H4 (cell line): ENCODE data around the gene FERMT2. TPM values are rescaled to one million over a fixed set of nuclear protein-coding genes. Genes with fewer than 3 reads are reported as not detected.

Experiments used
- DNase-seq: peaks from one replicate; pipeline ENCODE4 v3.0.0-alpha.2; 2015; ENCODE audit warnings: low spot score
- total RNA-seq: library from RNA; depleted of rRNA; stranded (reverse); fragments of >200 nt; shearing (Covaris generic); gene quantifications from 2 replicates; pipeline ENCODE4 v1.2.3, GENCODE V29; 2014; rRNA removed

The FERMT2 gene
- total RNA-seq, 1 experiment from 2014 or later: 53.5 TPM

DNA sequence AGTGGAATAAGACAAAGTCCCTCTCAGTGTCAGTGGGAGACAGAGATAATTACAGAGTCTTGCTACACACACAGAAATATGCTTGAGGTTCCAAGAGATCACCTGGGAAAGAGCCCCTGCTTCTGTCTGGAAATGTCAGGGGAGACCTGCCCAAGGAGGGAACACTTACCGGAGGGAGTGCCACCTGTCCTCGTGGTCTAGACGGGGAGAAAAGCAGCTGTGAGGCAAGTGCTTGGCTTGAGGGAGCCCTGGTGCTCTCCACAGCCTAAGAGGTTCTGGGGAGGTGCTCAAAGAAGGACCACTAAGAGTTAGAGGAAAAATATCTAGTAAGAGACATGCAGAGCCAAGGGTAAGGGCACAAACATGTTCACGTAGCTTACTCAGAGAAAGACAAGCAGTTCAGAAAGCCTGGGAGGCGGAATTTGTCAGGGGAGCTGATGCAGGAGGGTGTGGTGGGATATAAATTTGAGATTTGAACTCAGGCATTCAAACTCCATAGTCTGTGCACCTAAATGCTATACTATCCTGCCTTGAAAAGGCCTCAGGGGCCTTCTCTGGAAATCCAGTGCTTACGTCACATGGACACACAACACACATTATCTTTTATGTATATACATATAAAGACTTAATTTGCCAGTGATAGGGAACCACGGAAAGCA, 121.2 kb downstream of the FERMT2 start:
- no peak for DNase-seq

DNA sequence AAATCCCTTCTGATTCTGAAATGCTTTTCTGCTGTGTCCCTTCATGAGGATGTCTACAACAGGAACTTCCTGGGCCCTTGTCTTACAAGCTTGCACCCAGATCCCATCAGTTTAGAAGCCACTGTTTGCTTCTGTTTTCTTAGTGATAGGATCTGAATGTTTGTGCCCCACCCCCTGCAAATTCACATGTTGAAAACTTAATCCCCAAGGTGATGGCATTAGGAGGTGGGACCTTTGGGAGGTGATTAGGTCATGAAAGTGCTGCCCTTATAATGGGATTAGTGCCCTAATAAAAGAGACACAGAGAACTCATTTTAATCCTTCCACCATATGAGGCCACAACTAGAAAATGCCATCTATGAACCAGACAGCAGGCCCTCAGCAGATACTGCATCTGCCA, 123.4 kb downstream of the FERMT2 start:
- no peak for DNase-seq

DNA sequence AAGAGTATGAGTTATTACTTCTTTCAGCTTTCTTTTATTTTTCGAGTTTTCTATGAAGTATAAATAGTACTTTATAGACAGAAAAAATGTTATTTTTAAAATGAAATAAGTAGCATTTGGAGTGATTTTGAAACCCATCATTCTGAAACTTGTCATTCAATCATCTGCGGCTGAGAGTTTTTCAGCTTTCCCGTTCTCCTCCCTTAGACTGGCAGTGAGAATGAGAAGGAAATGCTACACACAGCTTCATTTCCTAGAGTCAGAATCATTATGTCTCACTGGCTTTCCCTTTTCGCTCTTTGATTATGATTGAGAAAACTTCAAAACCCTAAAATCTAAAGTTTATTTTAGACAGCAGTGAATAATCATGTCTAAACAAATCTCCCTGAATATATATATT, 125.8 kb downstream of the FERMT2 start:
- DNase-seq: no peak

DNA sequence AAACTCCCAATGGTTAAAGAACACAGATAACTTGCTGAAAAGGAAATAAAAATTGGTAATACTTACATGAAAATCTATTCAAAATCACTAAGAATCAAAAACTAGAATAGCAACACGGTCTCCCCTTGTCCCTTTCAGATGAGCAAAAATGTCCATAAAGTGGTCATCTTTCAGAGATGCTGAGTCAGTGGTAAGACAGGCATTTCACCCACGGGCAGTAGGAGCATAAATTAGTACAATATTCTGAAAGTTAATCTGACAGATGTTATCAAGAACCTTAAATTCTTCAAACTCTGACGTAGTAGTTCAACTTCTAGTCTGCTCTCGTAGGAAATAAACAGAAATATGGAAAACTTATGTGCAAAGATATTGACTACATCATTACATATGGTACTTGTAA, 126.4 kb downstream of the FERMT2 start:
- DNase-seq: no peak

DNA sequence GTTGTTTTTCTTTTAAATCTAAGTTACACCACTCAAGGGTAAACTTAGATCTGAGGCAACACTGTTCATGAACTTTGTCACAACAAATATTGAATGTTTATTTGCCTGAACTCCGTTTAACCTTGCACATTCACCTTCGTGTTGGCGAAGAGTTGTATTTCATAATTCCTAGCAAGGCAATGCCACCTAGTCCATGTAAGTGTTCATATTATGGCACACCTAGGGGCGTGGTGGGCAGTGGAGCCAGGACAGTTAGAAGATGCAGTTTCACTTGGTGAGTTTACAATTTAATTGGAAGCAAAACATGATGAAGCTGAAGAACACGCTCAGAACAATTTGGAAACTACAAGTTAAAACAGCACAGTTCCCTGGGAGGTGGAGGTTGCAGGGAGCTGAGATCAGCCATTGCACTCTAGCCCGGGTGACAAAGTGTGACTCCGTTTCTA, 129.0 kb downstream of the FERMT2 start:
- no peak for DNase-seq

DNA sequence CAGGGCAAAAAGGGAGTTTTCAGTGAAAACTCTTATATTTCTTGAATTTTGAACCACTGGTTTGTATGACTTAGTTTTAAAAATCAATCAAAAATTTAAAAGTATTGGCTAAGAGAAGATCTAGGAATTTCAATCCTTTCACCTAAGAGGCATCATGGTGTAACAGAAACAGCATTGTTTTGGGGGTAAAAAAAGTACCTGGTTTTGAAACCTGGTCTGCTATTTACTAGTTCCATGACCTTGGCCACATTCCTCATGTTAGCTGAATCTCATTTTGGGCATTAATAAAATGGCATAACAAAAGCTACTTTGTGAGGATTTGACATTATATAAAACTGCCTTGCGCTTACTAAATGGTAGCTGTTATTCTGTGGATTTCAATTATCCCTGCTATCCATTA, 142.7 kb downstream of the FERMT2 start:
- no peak for DNase-seq

Other genes starting within 250 kb of the FERMT2 start
- gene PSMC6, start 243.8 kb downstream of the FERMT2 start, total RNA-seq: 153 and 175 TPM in 2 replicates
- gene STYX, start 220.9 kb downstream of the FERMT2 start, total RNA-seq: 7.2 and 10.5 TPM in 2 replicates
- 19.3 and 25.6 TPM in 2 replicates for gene GNPNAT1, start 159.4 kb downstream of the FERMT2 start, total RNA-seq
- 6.3 and 6.9 TPM in 2 replicates for gene DDHD1, start 202.3 kb upstream of the FERMT2 start, total RNA-seq